Measurements from ENCODE around the gene DCDC2B. TPM values are rescaled to one million over a fixed set of nuclear protein-coding genes. Genes with fewer than 3 reads are reported as not detected.
"Not testable (repeated sequence)": the region's sequence is repeated elsewhere in the genome, so short reads cannot be mapped to it uniquely, and the experiment has no call there.

Gene DCDC2B
- total RNA-seq, 1 experiment from 2014 or later = not detected

DNA sequence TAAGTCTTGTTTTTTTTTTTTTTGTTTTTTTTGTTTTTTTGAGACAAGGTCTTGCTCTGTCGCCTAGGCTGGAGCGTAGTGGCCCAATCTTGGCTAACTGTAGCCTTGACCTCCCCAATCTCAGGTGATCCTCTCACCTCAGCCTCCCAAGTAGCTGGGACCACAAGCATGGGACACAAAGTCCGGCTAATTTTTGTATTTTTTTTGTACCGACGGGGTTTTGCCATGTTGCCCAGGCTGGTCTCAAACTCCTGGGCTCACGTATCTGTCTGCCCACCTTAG is 48.3 kb downstream of the DCDC2B start:
- Histone ChIP-seq H3K79me1 (ENCODE audit: insufficient read depth, low read depth, low read length, poor library complexity, severe bottlenecking) (no peaks in the 10 kb centered on the region), H3K27ac (ENCODE audit: insufficient read length, low read depth, low read length) (no peak overlapping the region), H2BK15ac (ENCODE audit: low read depth, low read length) (no peak overlapping the region), H3K9ac (ENCODE audit: extremely low read depth, insufficient read length, low read length) (no peak overlapping the region), H3K23me2 (ENCODE audit: insufficient read length, low read depth, low read length, poor library complexity, severe bottlenecking) (no peaks in the 10 kb centered on the region), H2BK12ac (ENCODE audit: insufficient read length, low read depth, low read length) (no peak overlapping the region), H2AK5ac (ENCODE audit: insufficient read length, low read length) (no peak overlapping the region), H4K5ac (ENCODE audit: insufficient read length, low read depth, low read length) (no peak overlapping the region), H4K91ac (ENCODE audit: insufficient read length, low read depth, low read length) (no peak overlapping the region), H3K14ac (ENCODE audit: insufficient read depth, low read length) (no peak overlapping the region), H3K23ac (ENCODE audit: insufficient read length, low read depth, low read length) (no peak overlapping the region), H3K79me2 (ENCODE audit: insufficient read depth, low read length) (no peaks in the 10 kb centered on the region), H2BK20ac (ENCODE audit: low read depth, low read length, poor library complexity, severe bottlenecking) (no peak overlapping the region), H2BK5ac (ENCODE audit: insufficient read length, low read length) (no peak overlapping the region), H3K9me3 (ENCODE audit: control insufficient read depth, low read depth, low read length) (no peaks in the 10 kb centered on the region), H3K56ac (ENCODE audit: insufficient read length, low read depth, low read length) (no peak overlapping the region), H3K27me3 (ENCODE audit: insufficient read depth, low read length) (no peaks in the 10 kb centered on the region; the same call in 1 of the 2 replicates), H4K8ac (replicated peaks; ENCODE audit: insufficient read length, low read depth, low read length) (no peak overlapping the region), H3K4ac (ENCODE audit: low read depth, low read length) (no peak overlapping the region), H3T11ph (ENCODE audit: low read length) (no peak overlapping the region), H3K4me2 (ENCODE audit: insufficient read depth, insufficient read length, low read length) (no peak overlapping the region), H4K20me1 (ENCODE audit: control insufficient read depth, insufficient read depth, insufficient read length) (no peaks in the 10 kb centered on the region), H2AFZ (ENCODE audit: low read length) (no peak overlapping the region), H3K4me1 (ENCODE audit: insufficient read depth, low read length) (peaks cover under 1% of the 10 kb centered on the region; the same call in 1 of the 2 replicates), H2BK120ac (ENCODE audit: low read depth, low read length, poor library complexity, severe bottlenecking) (no peak overlapping the region), H3K18ac (ENCODE audit: insufficient read length, low read depth, low read length) (no peak overlapping the region)
- Mint-ChIP-seq H3K4me1 (peaks cover 3 to 6% of the 10 kb centered on the region in 2 experiments; a peak in 3 of 4 replicates), H3K4me3 (no peak overlapping the region), H3K27ac (no peak overlapping the region), H3K9me3 (no peaks in the 10 kb centered on the region; a peak in 1 of 5 replicates), H3K36me3 (ENCODE audit: insufficient read depth in 1 of 3, low read depth in 3 of 3) (no peaks in the 10 kb centered on the region), H3K27me3 (ENCODE audit: low read depth) (no peaks in the 10 kb centered on the region; the same call in 1 of the 2 replicates)
- no CpG with 5 or more reads among the region's 6 CpGs for WGBS (ENCODE audit: extremely low coverage, insufficient read length, low lambda C conversion rate)
- TF ChIP-seq, protein P1, sequence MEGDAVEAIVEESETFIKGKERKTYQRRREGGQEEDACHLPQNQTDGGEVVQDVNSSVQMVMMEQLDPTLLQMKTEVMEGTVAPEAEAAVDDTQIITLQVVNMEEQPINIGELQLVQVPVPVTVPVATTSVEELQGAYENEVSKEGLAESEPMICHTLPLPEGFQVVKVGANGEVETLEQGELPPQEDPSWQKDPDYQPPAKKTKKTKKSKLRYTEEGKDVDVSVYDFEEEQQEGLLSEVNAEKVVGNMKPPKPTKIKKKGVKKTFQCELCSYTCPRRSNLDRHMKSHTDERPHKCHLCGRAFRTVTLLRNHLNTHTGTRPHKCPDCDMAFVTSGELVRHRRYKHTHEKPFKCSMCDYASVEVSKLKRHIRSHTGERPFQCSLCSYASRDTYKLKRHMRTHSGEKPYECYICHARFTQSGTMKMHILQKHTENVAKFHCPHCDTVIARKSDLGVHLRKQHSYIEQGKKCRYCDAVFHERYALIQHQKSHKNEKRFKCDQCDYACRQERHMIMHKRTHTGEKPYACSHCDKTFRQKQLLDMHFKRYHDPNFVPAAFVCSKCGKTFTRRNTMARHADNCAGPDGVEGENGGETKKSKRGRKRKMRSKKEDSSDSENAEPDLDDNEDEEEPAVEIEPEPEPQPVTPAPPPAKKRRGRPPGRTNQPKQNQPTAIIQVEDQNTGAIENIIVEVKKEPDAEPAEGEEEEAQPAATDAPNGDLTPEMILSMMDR (conservative IDR thresholded peaks at IDR 0.05) = no peak
- DNase-seq = no peak

DNA sequence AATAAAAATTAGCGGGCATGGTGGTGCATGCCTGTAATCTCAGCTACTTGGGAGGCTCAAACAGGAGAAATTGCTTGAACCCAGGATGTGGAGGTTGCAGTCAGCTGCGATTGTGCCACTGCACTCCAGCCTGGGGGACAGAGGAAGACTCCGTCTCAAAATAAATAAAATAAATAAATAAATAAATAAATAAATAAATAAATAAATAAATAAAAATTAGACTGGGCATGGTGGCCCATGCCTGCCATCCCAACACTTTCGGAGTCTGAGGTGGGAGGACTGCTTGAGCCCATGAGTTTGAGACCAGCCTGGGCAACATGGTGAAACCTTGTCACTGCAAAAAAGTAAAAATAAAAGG is 54.3 kb downstream of the DCDC2B start:
- not testable (repeated sequence) for H4K91ac ChIP-seq (ENCODE audit: insufficient read length, low read depth, low read length); H3K9me3 ChIP-seq (ENCODE audit: control insufficient read depth, low read depth, low read length); H2BK5ac ChIP-seq (ENCODE audit: insufficient read length, low read length); H2AFZ ChIP-seq (ENCODE audit: low read length); H3K14ac ChIP-seq (ENCODE audit: insufficient read depth, low read length); H3T11ph ChIP-seq (ENCODE audit: low read length); DNase-seq; H3K18ac ChIP-seq (ENCODE audit: insufficient read length, low read depth, low read length); H3K79me1 ChIP-seq (ENCODE audit: insufficient read depth, low read depth, low read length, poor library complexity, severe bottlenecking); H3K4me2 ChIP-seq (ENCODE audit: insufficient read depth, insufficient read length, low read length); H3K27me3 ChIP-seq (ENCODE audit: insufficient read depth, low read length); H4K5ac ChIP-seq (ENCODE audit: insufficient read length, low read depth, low read length); H2BK20ac ChIP-seq (ENCODE audit: low read depth, low read length, poor library complexity, severe bottlenecking); H3K23ac ChIP-seq (ENCODE audit: insufficient read length, low read depth, low read length); H2BK15ac ChIP-seq (ENCODE audit: low read depth, low read length); H3K79me2 ChIP-seq (ENCODE audit: insufficient read depth, low read length); H2AK5ac ChIP-seq (ENCODE audit: insufficient read length, low read length); H2BK120ac ChIP-seq (ENCODE audit: low read depth, low read length, poor library complexity, severe bottlenecking); H3K4me1 ChIP-seq (ENCODE audit: insufficient read depth, low read length); H3K9me3 Mint-ChIP-seq; H4K8ac ChIP-seq (replicated peaks; ENCODE audit: insufficient read length, low read depth, low read length); H3K27me3 Mint-ChIP-seq (ENCODE audit: low read depth); H3K27ac Mint-ChIP-seq; H3K27ac ChIP-seq (ENCODE audit: insufficient read length, low read depth, low read length); H3K56ac ChIP-seq (ENCODE audit: insufficient read length, low read depth, low read length); H2BK12ac ChIP-seq (ENCODE audit: insufficient read length, low read depth, low read length); H3K9ac ChIP-seq (ENCODE audit: extremely low read depth, insufficient read length, low read length); H3K23me2 ChIP-seq (ENCODE audit: insufficient read length, low read depth, low read length, poor library complexity, severe bottlenecking); H3K36me3 Mint-ChIP-seq (ENCODE audit: insufficient read depth in 1 of 3, low read depth in 3 of 3); H3K4ac ChIP-seq (ENCODE audit: low read depth, low read length); H4K20me1 ChIP-seq (ENCODE audit: control insufficient read depth, insufficient read depth, insufficient read length); H3K4me3 Mint-ChIP-seq
- peaks cover 4 to 16% of the 10 kb centered on the region in 2 experiments for H3K4me1 Mint-ChIP-seq
- WGBS (ENCODE audit: extremely low coverage, insufficient read length, low lambda C conversion rate) = no CpG with 5 or more reads among the region's 4 CpGs
